Esophagus mucosa (tissue), 1 donor: ENCODE results near the gene FAM193A. TPM values are rescaled to one million over a fixed set of nuclear protein-coding genes. Genes with fewer than 3 reads are reported as not detected.
"Not testable (repeated sequence)": the region's sequence is repeated elsewhere in the genome, so short reads cannot be mapped to it uniquely, and the experiment has no call there.

Experiments
- ATAC-seq: fragments of 200-7000 bp; cut with Tn5 transposase; one replicate; pipeline ENCODE4 v1.9.1; 2020
- total RNA-seq: library from RNA; stranded (reverse); gene quantifications from one replicate; pipeline ENCODE4 v1.2.4, GENCODE V29; 2023
- donor health status: DM: yes; HTN: yes; CAD: no.

Gene FAM193A
- total RNA-seq, 1 donor from 2014 or later, result 12.0 TPM

GRCh38 chr4:2697995-2698414 is 161.6 kb downstream of the FAM193A start:
- no peak for ATAC-seq

- ATAC-seq, result no peak
Observed at GRCh38 chr4:2698504-2698903, 162.1 kb downstream of the FAM193A start.

- ATAC-seq, result no peak
Observed at GRCh38 chr4:2698951-2699505, 162.6 kb downstream of the FAM193A start.

- ATAC-seq, result no peak
Observed at GRCh38 chr4:2699534-2699933, 163.1 kb downstream of the FAM193A start.

GRCh38 chr4:2700031-2700430 is 163.6 kb downstream of the FAM193A start:
- ATAC-seq, result no peak

- ATAC-seq, result no peak
Observed at GRCh38 chr4:2702361-2702760, 165.9 kb downstream of the FAM193A start.

- no peak for ATAC-seq
Observed at GRCh38 chr4:2702770-2703169, 166.3 kb downstream of the FAM193A start.

- no peak for ATAC-seq
Observed at GRCh38 chr4:2712261-2712842, 175.9 kb downstream of the FAM193A start.

GRCh38 chr4:2713337-2713736 is 176.9 kb downstream of the FAM193A start:
- no peak for ATAC-seq

GRCh38 chr4:2714061-2714770 is 177.8 kb downstream of the FAM193A start:
- ATAC-seq, result peak; percentile 46

GRCh38 chr4:2714918-2715317 is 178.5 kb downstream of the FAM193A start:
- no peak for ATAC-seq

GRCh38 chr4:2715426-2715825 is 179.0 kb downstream of the FAM193A start:
- ATAC-seq, result no peak

GRCh38 chr4:2716236-2716635 is 179.8 kb downstream of the FAM193A start:
- ATAC-seq, result no peak

- no peak for ATAC-seq
Observed at GRCh38 chr4:2721586-2721985, 185.1 kb downstream of the FAM193A start.

GRCh38 chr4:2722033-2722432 is 185.6 kb downstream of the FAM193A start:
- no peak for ATAC-seq

GRCh38 chr4:2723751-2724150 is 187.3 kb downstream of the FAM193A start:
- no peak for ATAC-seq

- ATAC-seq, result no peak
Observed at GRCh38 chr4:2725380-2725779, 188.9 kb downstream of the FAM193A start.

GRCh38 chr4:2726881-2727280 is 190.4 kb downstream of the FAM193A start:
- ATAC-seq, result not testable (repeated sequence)

GRCh38 chr4:2728221-2728620 is 191.8 kb downstream of the FAM193A start:
- no peak for ATAC-seq

GRCh38 chr4:2728806-2729532 is 192.5 kb downstream of the FAM193A start:
- ATAC-seq, result no peak

- no peak for ATAC-seq
Observed at GRCh38 chr4:2729533-2729875, 193.1 kb downstream of the FAM193A start.

- ATAC-seq, result peak; percentile 20
Observed at GRCh38 chr4:2731907-2732317, 195.5 kb downstream of the FAM193A start.

GRCh38 chr4:2732526-2732925 is 196.1 kb downstream of the FAM193A start:
- ATAC-seq, result no peak
